Small intestine (tissue), 7 donors: ENCODE data around the gene MFSD11. TPM values are rescaled to one million over a fixed set of nuclear protein-coding genes. Genes with fewer than 3 reads are reported as not detected.

Experiments
- DNase-seq, 2 donors: peaks; one replicate each; pipeline versions ENCODE4 v3.0.0 to v3.0.0-alpha.2; 2013
- FAIRE-seq: peaks from 2 replicates; lab custom pipeline; 2012; peaks lifted over from hg19 to GRCh38; lab: Jason Lieb, UNC
- H3K27ac ChIP-seq, 3 donors: one replicate each; pipeline ENCODE4 v1.5.1; 2013; ENCODE audit warnings: low read length in 2 of 3, mild to moderate bottlenecking in 2 of 3, control low read depth in 1 of 3, inconsistent platforms in 1 of 3, low read depth in 1 of 3, moderate library complexity in 1 of 3
- H3K27me3 ChIP-seq, 3 donors: one replicate each; pipeline ENCODE4 v1.6.1; 2013; ENCODE audit warnings: low read length in 3 of 3, inconsistent platforms in 1 of 3; ENCODE audit not compliant: control insufficient read depth in 3 of 3, insufficient read depth in 3 of 3
- H3K36me3 ChIP-seq, 3 donors: one replicate each; pipeline ENCODE4 v1.6.1; 2013; ENCODE audit warnings: low read length in 3 of 3, inconsistent platforms in 1 of 3, low read depth in 1 of 3, mild to moderate bottlenecking in 1 of 3, moderate library complexity in 1 of 3; ENCODE audit not compliant: control insufficient read depth in 3 of 3, insufficient read depth in 2 of 3
- H3K4me1 ChIP-seq, 3 donors: one replicate each; pipeline ENCODE4 v1.6.1; 2013; ENCODE audit warnings: low read length in 2 of 3, inconsistent platforms in 1 of 3, low read depth in 1 of 3, mild to moderate bottlenecking in 1 of 3, moderate library complexity in 1 of 3; ENCODE audit not compliant: control insufficient read depth in 3 of 3, insufficient read depth in 2 of 3
- H3K4me3 ChIP-seq, 3 donors: one replicate each; pipeline ENCODE4 v1.5.1; 2013; ENCODE audit warnings: low read length in 3 of 3, control low read depth in 1 of 3, inconsistent platforms in 1 of 3, low read depth in 1 of 3, mild to moderate bottlenecking in 1 of 3, moderate library complexity in 1 of 3
- H3K9me3 ChIP-seq, 2 donors: one replicate each; pipeline ENCODE4 v1.6.1; 2013; ENCODE audit warnings: low read depth in 1 of 2, low read length in 1 of 2; ENCODE audit not compliant: control insufficient read depth in 2 of 2, insufficient read depth in 1 of 2
- WGBS, 3 donors: extraction: QIAGEN DNeasy Blood & Tissue Kit; methylation state at CpG; one replicate each; pipeline ENCODE4 v1.1.7; 2013; 5-methylcytosine and 5-hydroxymethylcytosine counted together
- polyA plus RNA-seq, 4 donors: library from polyadenylated mRNA; stranded (reverse) in 3 of 4; unstranded in 1 of 4; fragments of 200-250 nt in 3 of 4; fragments of 120-200 nt in 1 of 4; gene quantifications; one replicate each; pipeline versions ENCODE4 v1.2.1 to v1.2.3, GENCODE V29; 2013
- donor health status: healthy with polysubstance abuse.
- donor health status: control.
- donor health status: control.
- donor health status: Bipolar disorder and iron deficiency.
- donor health status: healthy.

The MFSD11 gene
- polyA plus RNA-seq, 4 donors: 8.3 to 28.4 (median 15.2) TPM

- no peak overlapping the region for H3K4me3 ChIP-seq
- DNase-seq: no peak
- WGBS, 3 donors: 78 to 82% (median 79%) methylated on average over 12 of the region's 12 CpGs
- H3K9me3 ChIP-seq: no peaks in the 10 kb centered on the region
- no peaks in the 10 kb centered on the region for H3K4me1 ChIP-seq
- FAIRE-seq: no peak
- peaks cover 0 to 2% (median 0%) of the 10 kb centered on the region in 3 donors for H3K27me3 ChIP-seq
- no peaks in the 10 kb centered on the region for H3K36me3 ChIP-seq
- no peak overlapping the region for H3K27ac ChIP-seq
Observed at GRCh38 chr17:76824093-76824492, 86.2 kb downstream of the MFSD11 start.

- Histone ChIP-seq H3K4me1 (no peaks in the 10 kb centered on the region), H3K36me3 (no peaks in the 10 kb centered on the region), H3K27ac (no peak overlapping the region), H3K4me3 (no peak overlapping the region), H3K9me3 (no peaks in the 10 kb centered on the region), H3K27me3 (peaks cover 0 to 5% (median 0%) of the 10 kb centered on the region in 3 donors)
- 69 to 73% (median 69%) methylated on average over 24 of the region's 24 CpGs for WGBS, 3 donors
- FAIRE-seq (no peak), DNase-seq (no peak)
Observed at GRCh38 chr17:76826330-76827068, 88.6 kb downstream of the MFSD11 start.

- no peak overlapping the region for H3K4me3 ChIP-seq
- 78 to 86% (median 79%) methylated on average over 10 to 14 of the region's 14 CpGs for WGBS, 3 donors
- no peak overlapping the region for H3K27ac ChIP-seq
- DNase-seq: no peak
- peaks cover 0 to 5% (median 0%) of the 10 kb centered on the region in 3 donors for H3K27me3 ChIP-seq
- H3K4me1 ChIP-seq: no peaks in the 10 kb centered on the region
- H3K9me3 ChIP-seq: no peaks in the 10 kb centered on the region
- no peaks in the 10 kb centered on the region for H3K36me3 ChIP-seq
- no peak for FAIRE-seq
Observed at GRCh38 chr17:76827736-76828135, 89.8 kb downstream of the MFSD11 start.

Other genes with a start within 250 kb of the MFSD11 start
- 10 to 100 TPM in 2 of 4 donors, 1 to 10 TPM in 2; 2.0 to 43.2 (median 10.9) TPM for gene RHBDF2, start 236.7 kb upstream of the MFSD11 start, polyA plus RNA-seq
- 10 to 100 TPM in 3 of 4 donors, 1 to 10 TPM in 1; 1.1 to 35.4 (median 12.0) TPM for gene CYGB, start 200.4 kb upstream of the MFSD11 start, polyA plus RNA-seq
- gene PRCD, start 198.1 kb upstream of the MFSD11 start, polyA plus RNA-seq: 1 to 10 TPM in 3 of 4 donors, not detected in 1; 1.6 to 3.4 (median 2.2) TPM
- 1 to 10 TPM in 3 of 4 donors, not detected in 1; 1.1 to 5.3 (median 2.7) TPM for gene ST6GALNAC2, start 152.3 kb upstream of the MFSD11 start, polyA plus RNA-seq
- gene ST6GALNAC1, start 94.4 kb upstream of the MFSD11 start, polyA plus RNA-seq: 100 to 1,000 TPM in 1 of 4 donors, 10 to 100 TPM in 3; 18.6 to 179 (median 78.2) TPM
- gene MXRA7, start 27.2 kb upstream of the MFSD11 start, polyA plus RNA-seq: 10 to 100 TPM in 3 of 4 donors, 1 to 10 TPM in 1; 3.1 to 40.1 (median 23.8) TPM
- gene JMJD6, start 11.5 kb upstream of the MFSD11 start, polyA plus RNA-seq: 10 to 100 TPM; 24.2 to 56.6 (median 39.1) TPM
- 10 to 100 TPM; 28.8 to 41.8 (median 37.7) TPM for gene METTL23, start 11.3 kb upstream of the MFSD11 start, polyA plus RNA-seq
- 100 to 1,000 TPM; 113 to 233 (median 157) TPM for gene SRSF2, start 788 bp upstream of the MFSD11 start, polyA plus RNA-seq
- under 1 TPM in 2 of 4 donors, not detected in 2; 0.40 TPM for gene MGAT5B, start 130.3 kb downstream of the MFSD11 start, polyA plus RNA-seq